Gastrocnemius medialis (tissue), 4 donors: ENCODE results near the gene STMN1.

Experiments
- CTCF ChIP-seq, 5 experiments: fragments of 450-650 bp in 3 of 5; fragments of 200-600 bp in 2 of 5; sonication (generic) in 2 of 5; IDR thresholded peaks in 4 of 5; conservative IDR thresholded peaks in 1 of 5; 1 replicate in 4 of 5; 2 replicates in 1 of 5; pipeline ENCODE4 v1.5.1; 2016 to 2019; ENCODE audit warnings: antibody characterized with exemption in 5 of 5, mild to moderate bottlenecking in 3 of 5, moderate library complexity in 3 of 5
- POLR2A ChIP-seq, 2 donors: fragments of 450-650 bp; IDR thresholded peaks; one replicate each; pipeline ENCODE4 v1.6.1; 2017; ENCODE audit warnings: antibody characterized with exemption in 2 of 2, mild to moderate bottlenecking in 2 of 2, moderate library complexity in 2 of 2

DNA sequence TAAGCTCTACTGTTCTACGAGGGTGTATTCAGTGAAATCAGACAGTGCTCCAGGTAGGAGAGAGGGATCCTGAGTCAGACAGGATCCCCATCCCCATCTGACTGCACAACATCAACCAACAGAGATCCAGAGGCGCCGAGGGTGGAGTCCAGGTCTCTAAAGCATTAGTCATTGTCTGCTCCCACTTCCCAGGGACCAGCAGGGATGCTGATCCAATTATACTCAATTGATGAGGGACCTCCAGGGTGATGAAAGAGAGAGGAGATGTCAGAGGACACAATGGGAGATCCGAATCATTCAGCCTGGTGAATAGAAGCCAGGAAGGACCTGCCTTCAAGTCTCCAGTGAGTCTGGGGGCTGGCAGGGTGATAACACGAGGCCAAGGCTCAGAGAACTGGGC, 39.5 kb upstream of the STMN1 start:
- no peak for TF ChIP-seq CTCF (IDR thresholded peaks at IDR 0.05 in 4 of 5, conservative IDR thresholded peaks at IDR 0.05 in 1 of 5)
- no peak for TF ChIP-seq POLR2A (IDR thresholded peaks at IDR 0.05)
